GM13977 (cell line): ENCODE measurements around the gene TACC2.

Experiments
- DNase-seq: peaks from one replicate; pipeline ENCODE4 v3.0.0; 2012; ENCODE audit warnings: low spot score
- CTCF ChIP-seq: IDR thresholded peaks from 2 replicates; pipeline ENCODE4 v1.5.1; 2012; ENCODE audit warnings: mild to moderate bottlenecking, control low read depth; ENCODE audit not compliant: insufficient read depth; ENCODE audit errors: extremely low read depth, missing control alignments
- in situ Hi-C: fragments of 300-500 bp; cut with MboI; formaldehyde crosslinking; loops from one replicate; pipeline ENCODE4 v1.12.0; 2022; ENCODE audit warnings: low sequenced_read_pairs, low pct_unique_long_range_greater_than_20kb, mixed read lengths, inconsistent platforms; ENCODE audit not compliant: unreplicated experiment

TACC2 gene

DNA sequence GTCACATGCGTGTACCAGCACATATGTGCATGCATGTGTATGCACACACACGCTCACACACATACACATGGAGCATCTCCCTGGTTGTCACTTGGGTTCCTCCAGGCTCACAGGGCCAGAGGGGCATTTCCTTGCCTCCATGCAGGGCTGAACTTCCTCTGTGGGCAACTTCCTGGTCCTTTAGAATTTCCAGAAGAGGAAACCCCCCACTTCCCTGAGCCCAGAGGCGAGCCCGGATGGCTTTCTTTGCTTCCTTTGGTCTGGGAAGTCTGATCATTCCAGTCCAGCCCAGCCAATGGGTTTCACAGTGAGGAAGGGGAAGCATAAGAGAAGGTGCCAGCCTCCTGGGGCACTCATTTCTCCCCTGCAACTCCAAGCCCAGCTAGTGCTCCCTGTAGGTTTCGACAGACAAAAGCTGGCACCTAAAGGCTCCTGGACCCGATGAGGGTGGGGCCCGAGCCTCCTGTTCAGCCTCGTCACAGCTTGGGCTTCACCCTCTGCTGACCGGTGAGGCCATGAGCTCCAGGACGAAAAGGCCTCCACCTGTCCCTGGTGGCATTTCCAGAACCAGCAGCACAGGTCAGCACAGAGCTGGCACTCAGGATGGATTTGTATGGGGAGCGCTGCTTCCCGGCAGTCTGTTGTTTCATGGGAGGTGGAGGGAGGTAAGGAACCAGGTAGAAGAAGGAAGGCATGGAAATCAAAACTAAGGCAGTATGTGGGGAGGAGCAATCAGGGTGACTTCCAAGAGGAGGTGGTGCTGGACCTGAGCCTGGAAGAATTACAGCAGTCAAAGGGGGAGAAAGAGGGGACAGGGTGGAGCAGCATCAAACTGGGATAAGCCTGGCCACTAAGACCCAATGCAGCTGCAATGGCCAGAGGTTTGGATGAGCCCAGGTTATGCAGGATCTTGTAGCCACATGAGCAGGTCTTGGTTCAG is 305.8 kb downstream of the TACC2 start:
- no peak for TF ChIP-seq CTCF
- in situ Hi-C loops: loop anchor here (25.0 kb wide), 1 partner anchor 268 kb away; the partner anchor contains the start of gene DMBT1
- no peak for DNase-seq

DNA sequence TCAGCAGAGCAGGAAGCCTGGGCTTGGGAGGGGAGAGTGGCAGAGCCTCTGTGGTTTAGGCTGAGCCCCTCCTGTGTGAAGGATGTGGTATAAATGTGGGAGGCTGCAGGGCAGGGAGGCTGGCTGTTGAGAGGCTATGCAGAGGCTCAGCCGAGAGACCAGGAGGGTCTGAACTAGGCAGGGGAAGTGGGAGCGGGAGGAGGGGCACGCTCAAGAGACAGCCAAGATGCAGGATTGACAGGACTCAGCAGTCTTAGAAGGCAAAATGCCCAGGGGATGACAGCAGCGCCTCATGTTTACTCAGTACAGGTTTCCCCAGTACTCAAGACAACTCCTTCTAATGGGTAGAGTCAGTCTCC is 306.5 kb downstream of the TACC2 start:
- DNase-seq: no peak
- in situ Hi-C loops: loop anchor here (25.0 kb wide), 1 partner anchor 267 kb away; the partner anchor contains the start of gene DMBT1
- TF ChIP-seq CTCF: no peak

DNA sequence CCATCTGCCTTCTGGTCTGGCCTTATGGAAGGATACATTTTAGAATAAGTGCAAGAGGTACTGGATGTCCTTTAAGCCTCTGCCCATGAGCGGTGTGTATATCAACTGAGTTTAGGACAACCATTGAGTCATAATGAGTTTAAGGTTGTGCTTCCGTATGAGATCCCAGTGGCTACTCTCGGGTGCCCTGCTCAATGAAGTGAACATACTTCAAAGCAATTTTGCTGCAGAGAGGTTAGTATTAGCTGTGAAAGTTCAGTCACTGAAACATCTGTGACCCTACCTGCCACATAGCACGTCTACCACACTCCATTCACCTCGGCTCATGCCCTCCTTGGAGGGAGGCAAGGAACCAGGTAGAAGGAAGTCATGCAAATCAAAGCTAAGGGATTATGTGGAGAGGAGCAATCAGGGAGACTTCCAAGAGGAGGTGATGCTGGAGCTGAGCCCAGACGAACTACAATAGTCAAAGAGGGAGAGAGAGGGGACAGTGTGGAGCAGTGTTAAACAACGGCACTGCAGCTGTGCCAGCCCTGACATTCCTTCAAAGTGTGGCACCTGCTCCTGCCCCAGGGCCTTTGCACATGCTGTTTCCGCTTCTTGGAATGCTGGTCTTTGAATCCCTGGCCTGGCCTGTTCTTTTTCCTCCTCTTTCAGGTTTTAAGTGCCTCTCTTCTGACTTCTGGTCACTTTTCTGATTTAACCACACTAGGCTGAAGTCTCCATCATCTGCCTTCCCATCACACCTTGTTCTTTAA is 307.6 kb downstream of the TACC2 start:
- no peak for DNase-seq
- in situ Hi-C loops: loop anchor here (25.0 kb wide), 1 partner anchor 266 kb away; the partner anchor contains the start of gene DMBT1
- no peak for TF ChIP-seq CTCF

DNA sequence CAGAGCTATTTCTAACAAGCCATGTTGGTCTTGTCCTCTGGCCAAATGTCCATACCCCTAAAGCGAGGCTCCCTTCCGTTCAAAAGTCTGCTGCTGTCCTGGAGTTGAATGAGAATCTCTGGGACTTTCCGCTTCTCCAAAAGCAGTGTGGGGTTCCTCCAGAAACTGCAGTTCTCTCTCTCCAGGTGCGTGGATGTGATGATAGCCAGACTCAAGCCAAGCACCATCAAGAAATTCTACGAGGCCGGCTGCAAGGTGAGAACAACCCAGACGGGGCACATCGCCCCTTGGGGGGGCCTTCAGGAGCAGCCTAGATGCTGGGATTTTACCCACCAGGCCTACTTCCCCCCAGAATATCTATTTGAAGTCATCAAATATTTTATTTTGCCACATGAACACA is 308.6 kb downstream of the TACC2 start:
- DNase-seq: no peak
- in situ Hi-C loops: loop anchor here (25.0 kb wide), 1 partner anchor 265 kb away; the partner anchor contains the start of gene DMBT1
- TF ChIP-seq CTCF: no peak

- no peak for DNase-seq
- no peak for TF ChIP-seq CTCF
- in situ Hi-C loops: loop anchor here (25.0 kb wide), 1 partner anchor 264 kb away; the partner anchor contains the start of gene DMBT1
Observed at GRCh38 chr10:122298206-122298597, 309.2 kb downstream of the TACC2 start.

- in situ Hi-C loops: loop anchor here (25.0 kb wide), 1 partner anchor 264 kb away; the partner anchor contains the start of gene DMBT1
- peak; percentile 77 for DNase-seq
- TF ChIP-seq CTCF: peak; percentile 90
Observed at GRCh38 chr10:122298598-122299301, 309.8 kb downstream of the TACC2 start.
